G401.6 (cell line): Measurements from ENCODE around the gene KDF1.
A peak's percentile ranks its signal among the peaks of the same experiment; 100 is the strongest.
"Not testable (repeated sequence)": the region's sequence is repeated elsewhere in the genome, so short reads cannot be mapped to it uniquely, and the experiment has no call there.

Experiments used
- FAIRE-seq: peaks from 2 replicates; lab custom pipeline; 2012; peaks lifted over from hg19 to GRCh38; lab: Jason Lieb, UNC

The KDF1 gene

GRCh38 chr1:26953374-26953773, 6.9 kb downstream of the KDF1 start:
- FAIRE-seq: no peak

GRCh38 chr1:26951821-26952497, 8.3 kb downstream of the KDF1 start:
- FAIRE-seq: no peak

- FAIRE-seq: no peak
Measured at GRCh38 chr1:26951216-26951615, 9.1 kb downstream of the KDF1 start.

DNA sequence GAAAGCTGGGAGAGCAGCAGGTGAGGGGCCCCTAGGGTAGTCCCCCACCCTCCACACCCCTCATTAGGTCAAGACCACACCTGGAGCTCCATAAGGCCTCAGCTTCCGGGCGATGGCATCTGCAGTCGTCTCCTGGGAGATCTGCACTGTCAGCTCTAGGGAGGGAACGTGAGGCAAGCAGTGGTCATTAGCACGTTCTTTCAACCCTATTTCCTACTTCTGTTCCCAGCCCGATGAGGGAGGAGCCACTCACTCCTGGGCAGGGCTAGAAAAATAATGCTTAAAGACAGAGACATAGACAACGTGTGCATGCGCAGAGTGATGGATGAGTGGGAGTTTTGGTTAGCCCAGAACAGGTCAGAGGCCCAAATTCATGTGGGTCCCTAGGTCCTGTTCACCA, 9.7 kb downstream of the KDF1 start:
- no peak for FAIRE-seq

- no peak for FAIRE-seq
Measured at GRCh38 chr1:26949926-26950319, 10.3 kb downstream of the KDF1 start.

DNA sequence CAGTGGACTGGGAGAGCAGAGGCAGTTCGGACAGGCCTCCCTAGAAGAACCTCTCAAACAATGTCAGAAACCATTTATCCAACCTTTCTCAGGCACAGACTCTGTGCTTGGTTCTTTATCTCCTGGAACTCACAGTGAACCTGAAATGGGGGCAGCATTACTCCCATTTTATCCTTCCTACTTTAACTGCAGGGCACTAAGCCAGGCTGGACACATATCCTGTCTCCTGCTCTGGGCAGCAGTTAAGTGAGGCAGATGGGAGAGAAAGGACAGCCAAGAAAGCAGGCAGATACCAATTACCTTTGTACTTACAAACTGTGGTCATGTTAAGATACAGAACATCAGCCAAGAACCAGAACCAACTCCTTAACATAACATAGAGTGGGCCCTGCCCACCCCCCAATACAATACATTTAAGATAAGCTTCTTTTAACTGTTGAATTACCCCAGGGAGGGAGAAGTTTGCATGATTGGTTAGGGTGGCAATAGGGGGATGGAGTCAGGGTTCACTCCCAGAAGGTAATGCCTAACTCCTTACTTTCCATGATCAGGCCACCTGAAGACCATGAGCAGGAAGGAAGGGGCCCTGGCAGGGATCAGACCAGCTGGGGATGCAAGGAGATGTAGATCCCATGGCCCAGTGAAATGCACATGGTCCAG, 10.9 kb downstream of the KDF1 start:
- FAIRE-seq: no peak

GRCh38 chr1:26948725-26949057, 11.6 kb downstream of the KDF1 start:
- FAIRE-seq: not testable (repeated sequence)

GRCh38 chr1:26946270-26946669, 14.0 kb downstream of the KDF1 start:
- no peak for FAIRE-seq

- FAIRE-seq: no peak
Measured at GRCh38 chr1:26945728-26946127, 14.5 kb downstream of the KDF1 start.

DNA sequence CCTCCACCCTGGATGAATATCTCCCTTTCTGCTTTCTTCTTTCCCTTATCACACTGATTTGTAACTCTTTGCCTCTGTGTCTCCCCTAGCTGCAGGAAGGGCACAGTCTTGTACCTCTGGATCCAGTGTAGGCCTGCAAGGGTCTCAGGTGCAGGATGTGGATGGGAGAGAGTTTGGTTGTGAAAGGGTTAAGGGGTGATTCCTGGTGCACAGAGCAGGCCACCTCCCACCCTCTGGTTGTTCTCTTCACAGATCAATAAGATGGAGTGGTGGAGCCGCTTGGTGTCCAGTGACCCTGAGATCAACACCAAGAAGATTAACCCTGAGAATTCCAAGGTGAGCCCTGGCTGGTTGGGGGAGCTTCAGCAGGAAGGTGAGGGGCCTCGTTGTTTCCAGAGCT, 15.1 kb downstream of the KDF1 start:
- no peak for FAIRE-seq

GRCh38 chr1:26942656-26943055, 17.6 kb downstream of the KDF1 start:
- no peak for FAIRE-seq

DNA sequence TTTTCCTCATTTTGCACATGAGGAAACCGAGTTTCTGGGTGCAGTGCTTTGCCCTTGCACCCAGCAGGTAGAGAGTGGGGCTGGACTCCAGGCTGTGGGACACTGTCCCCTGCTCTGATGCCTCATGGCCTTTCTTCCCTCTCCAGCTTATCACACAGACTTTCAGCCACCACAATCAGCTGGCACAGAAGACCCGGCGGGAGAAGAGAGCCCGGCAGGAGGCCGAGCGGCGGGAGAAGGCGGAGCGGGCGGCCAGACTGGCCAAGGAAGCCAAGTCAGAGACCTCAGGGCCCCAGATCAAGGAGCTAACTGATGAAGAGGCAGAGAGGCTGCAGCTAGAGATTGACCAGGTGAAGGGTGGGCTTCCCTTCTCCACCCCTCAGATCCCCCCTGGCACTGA, 19.0 kb downstream of the KDF1 start:
- FAIRE-seq: no peak

DNA sequence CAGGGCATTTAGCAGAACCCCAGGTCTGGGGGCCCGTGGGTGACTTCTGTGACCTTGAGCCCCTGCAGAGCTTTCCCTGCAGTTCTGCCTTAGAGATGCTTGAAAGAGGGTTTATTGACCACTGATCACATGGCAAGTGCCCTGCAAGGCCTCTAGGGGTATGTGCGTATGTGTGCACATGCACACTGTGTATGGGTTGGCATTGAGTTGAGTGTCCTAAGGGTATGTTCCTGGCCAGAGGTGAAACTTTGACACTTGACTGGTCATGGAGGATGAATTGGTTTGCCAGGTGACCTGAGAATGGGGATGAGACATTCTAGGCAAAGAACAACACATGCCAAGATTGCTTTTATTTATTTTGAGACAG, 21.6 kb downstream of the KDF1 start:
- FAIRE-seq: no peak

DNA sequence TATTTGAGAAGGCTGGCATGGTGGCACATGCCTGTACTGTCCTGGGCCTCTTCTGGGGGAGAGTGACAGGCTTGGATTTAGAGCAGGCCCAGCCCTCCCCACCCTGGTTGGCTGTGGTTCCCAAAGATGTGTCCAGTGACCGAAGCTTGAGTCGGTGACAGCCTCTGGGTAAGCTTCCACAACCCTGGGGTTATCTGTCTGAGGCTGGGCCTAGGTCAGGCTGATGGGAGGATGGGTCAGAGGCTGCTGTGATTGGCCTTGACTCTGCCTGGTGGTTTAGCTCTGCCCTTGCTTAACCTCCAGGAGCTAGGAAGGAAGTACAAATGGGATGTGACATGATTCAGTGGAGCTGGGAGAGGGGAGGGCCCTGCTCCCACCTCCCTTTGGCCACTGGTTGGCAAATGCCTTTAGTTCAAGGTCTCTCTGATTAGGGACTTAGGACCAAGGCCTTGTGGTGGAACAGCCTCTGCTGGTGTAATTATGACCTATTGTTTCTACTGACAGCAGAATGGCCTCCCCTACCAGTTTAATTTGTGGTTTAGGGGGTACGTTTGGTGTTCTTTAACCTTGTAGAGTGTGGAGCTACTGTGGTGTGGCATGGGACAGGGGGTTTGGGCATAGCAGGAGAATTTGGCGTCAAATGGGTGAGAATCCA, 22.1 kb downstream of the KDF1 start:
- FAIRE-seq: no peak

DNA sequence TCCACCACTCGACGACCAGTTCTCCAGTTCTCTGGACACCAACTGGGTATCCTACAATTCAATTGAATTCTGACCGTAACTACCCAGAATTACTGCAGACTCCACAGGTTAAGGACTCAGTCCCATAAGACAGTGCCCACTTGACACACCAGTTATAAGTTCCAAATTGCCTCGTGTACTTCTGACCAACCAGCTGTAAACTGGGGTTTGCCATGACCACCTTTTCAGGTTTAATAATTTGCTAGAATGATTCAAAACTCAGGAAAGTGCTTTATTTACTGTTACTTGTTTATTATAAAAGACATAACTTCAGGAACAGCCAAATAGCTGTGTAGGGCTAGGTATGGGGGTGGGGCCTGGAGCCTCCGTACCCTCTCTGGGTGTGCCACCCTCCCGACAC, 23.4 kb downstream of the KDF1 start:
- no peak for FAIRE-seq

DNA sequence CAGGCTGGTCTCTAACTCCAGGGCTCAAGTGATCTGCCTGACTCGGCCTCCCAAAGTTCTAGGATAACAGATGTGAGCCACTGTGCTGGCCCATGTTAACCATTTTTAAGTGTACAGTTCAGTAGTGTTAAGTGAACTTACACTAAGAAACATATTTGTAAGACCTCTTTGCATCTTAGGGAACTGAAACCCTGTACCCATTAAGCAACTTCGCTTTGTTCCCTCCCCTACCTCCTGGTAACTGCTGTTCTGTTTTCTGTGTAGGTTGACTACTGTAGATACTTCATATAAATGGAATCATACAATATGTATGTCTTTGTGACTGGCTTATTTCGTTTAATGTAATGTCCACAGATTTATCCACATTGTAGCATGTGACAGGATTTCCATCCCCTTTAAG, 27.7 kb downstream of the KDF1 start:
- FAIRE-seq: no peak

DNA sequence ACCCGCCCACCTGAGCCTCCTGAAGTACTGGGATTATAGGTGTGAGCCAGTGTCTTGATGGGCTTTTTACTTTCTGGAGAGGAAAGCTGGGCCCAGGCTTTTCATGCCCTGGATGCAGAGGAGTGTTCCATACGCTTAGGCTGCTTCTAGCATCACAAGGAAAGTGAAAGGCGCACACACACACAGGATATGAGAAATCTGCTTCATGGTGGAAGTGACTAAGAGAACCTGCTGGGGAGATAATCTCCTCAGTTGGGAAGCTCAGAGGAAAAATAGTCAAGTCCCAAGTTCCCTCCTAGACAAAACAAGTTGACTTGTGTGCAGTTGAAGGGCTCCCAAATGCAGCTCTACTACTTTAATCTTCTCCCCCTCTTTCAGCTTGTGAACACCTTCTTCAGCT, 36.6 kb downstream of the KDF1 start:
- no peak for FAIRE-seq

DNA sequence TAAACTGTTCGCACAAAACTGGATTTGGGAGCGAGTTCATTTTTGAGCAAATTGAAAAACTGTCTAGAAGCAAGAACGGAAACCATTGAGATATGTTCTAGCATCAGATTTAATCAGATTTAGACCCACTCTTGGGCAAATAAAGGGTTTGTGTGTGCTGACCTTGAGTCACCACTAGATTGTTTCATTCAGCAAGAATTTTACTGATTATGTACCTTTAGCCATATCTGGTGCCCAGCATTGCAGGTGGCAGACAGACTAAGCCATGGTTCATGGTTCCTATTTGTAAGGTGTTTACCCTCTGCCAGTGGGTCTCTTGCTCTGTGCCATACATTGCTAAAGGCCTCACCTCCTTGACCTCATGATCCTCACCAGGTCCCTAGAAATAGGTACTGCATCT, 37.4 kb downstream of the KDF1 start:
- no peak for FAIRE-seq

DNA sequence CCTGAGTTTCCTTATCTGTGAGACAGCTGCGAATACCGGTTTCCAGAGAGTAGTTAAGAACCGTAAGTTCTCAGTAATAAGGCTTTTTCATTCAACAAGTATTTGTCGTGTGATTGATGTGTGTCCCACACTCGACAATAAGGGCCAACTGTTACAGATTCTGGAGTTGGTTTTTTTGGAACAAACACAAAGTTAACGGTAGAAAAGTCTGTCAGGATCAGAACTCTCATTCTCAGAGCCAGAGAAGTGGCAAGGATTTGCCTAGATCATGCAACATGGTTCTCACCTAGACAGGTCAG, 37.9 kb downstream of the KDF1 start:
- FAIRE-seq: no peak

GRCh38 chr1:26921540-26922430, 38.5 kb downstream of the KDF1 start, which contains the start of gene NUDC:
Gene NUDC, plus strand, starts transcription at chr1:26921743. Its CDS starts 106 bp downstream, at chr1:26921849.
- FAIRE-seq: peak; percentile 99

DNA sequence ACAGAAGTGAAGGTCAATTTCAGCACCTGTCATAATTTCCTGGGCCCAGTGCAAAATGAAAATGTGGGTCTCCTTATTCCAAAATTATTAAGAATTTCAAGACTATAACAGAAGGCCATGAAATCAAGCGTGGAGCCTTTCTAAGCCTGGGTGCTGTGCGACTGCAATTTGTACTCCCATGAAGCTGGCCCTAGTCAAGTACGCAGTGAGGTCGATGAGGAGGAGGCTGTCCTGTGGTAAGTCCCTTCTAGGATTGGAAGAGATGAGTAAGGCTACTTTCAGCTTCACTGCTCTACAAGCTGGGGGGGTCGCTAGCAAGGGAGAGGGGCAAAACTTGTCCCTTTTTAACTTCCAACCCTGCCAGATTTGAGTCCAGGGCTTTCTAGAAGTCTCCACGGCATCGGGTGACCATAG, 39.1 kb downstream of the KDF1 start:
- no peak for FAIRE-seq

GRCh38 chr1:26915204-26915842, 44.9 kb downstream of the KDF1 start:
- FAIRE-seq: no peak
